Neural progenitor cell (in vitro differentiated cells): ENCODE data around the gene TCTA. TPM values are rescaled to one million over a fixed set of nuclear protein-coding genes. Genes with fewer than 3 reads are reported as not detected.

Experiments used
- DNase-seq: peaks from one replicate; pipeline ENCODE4 v3.0.0-alpha.2; 2016; ENCODE audit warnings: low spot score
- H2AFZ ChIP-seq: fragments of 200-600 bp; sonication (generic); replicated peaks from 2 replicates; pipeline ENCODE4 v1.6.1; 2016; ENCODE audit warnings: antibody characterized with exemption
- H3F3A ChIP-seq: fragments of 200-600 bp; sonication (generic); 2 replicates; pipeline ENCODE4 v1.6.1; 2016; ENCODE audit warnings: antibody characterized with exemption, low read depth
- H3K27ac ChIP-seq: fragments of 200-600 bp; sonication (generic); 2 replicates; pipeline ENCODE4 v1.5.1; 2016; ENCODE audit warnings: mild to moderate bottlenecking
- H3K27me3 ChIP-seq: fragments of 200-600 bp; sonication (generic); 2 replicates; pipeline ENCODE4 v1.6.1; 2016; ENCODE audit warnings: mild to moderate bottlenecking, moderate library complexity
- H3K36me3 ChIP-seq: fragments of 200-600 bp; sonication (generic); 2 replicates; pipeline ENCODE4 v1.5.1; 2016
- H3K4me1 ChIP-seq: fragments of 200-600 bp; sonication (generic); 2 replicates; pipeline ENCODE4 v1.6.1; 2016; ENCODE audit warnings: mixed run types
- H3K4me2 ChIP-seq: fragments of 200-600 bp; sonication (generic); 2 replicates; pipeline ENCODE4 v1.6.1; 2016
- H3K4me3 ChIP-seq: fragments of 200-600 bp; sonication (generic); 2 replicates; pipeline ENCODE4 v1.5.1; 2016
- H3K79me2 ChIP-seq: fragments of 200-600 bp; sonication (generic); 2 replicates; pipeline ENCODE4 v1.6.1; 2016; ENCODE audit warnings: low read depth
- H3K9ac ChIP-seq: fragments of 200-600 bp; sonication (generic); 2 replicates; pipeline ENCODE4 v1.6.1; 2016
- H3K9me3 ChIP-seq: fragments of 200-600 bp; sonication (generic); 2 replicates; pipeline ENCODE4 v1.5.1; 2016; ENCODE audit warnings: low read depth
- H4K20me1 ChIP-seq: fragments of 200-600 bp; sonication (generic); 2 replicates; pipeline ENCODE4 v1.6.1; 2016; ENCODE audit warnings: low read depth
- H3K27ac Mint-ChIP-seq: 3 replicates; pipeline ENCODE4 v1.8.0; 2021; ENCODE audit warnings: mixed read lengths
- H3K27me3 Mint-ChIP-seq: 2 replicates; pipeline ENCODE4 v1.8.0; 2022; ENCODE audit warnings: low read depth, mild to moderate bottlenecking, inconsistent platforms, moderate library complexity, mixed read lengths; ENCODE audit not compliant: insufficient read depth
- H3K36me3 Mint-ChIP-seq: 3 replicates; pipeline ENCODE4 v1.8.0; 2021; ENCODE audit warnings: mixed read lengths
- H3K4me1 Mint-ChIP-seq: 3 replicates; pipeline ENCODE4 v1.8.0; 2021; ENCODE audit warnings: mixed read lengths
- H3K4me3 Mint-ChIP-seq: 3 replicates; pipeline ENCODE4 v1.8.0; 2021; ENCODE audit warnings: mild to moderate bottlenecking, moderate library complexity, mixed read lengths
- H3K9me3 Mint-ChIP-seq: 3 replicates; pipeline ENCODE4 v1.8.0; 2020; ENCODE audit warnings: mixed read lengths
- EZH2 ChIP-seq: fragments of 200-600 bp; sonication (generic); IDR thresholded peaks from 2 replicates; pipeline ENCODE4 v1.6.1; 2017; ENCODE audit warnings: antibody characterized with exemption, mild to moderate bottlenecking, moderate library complexity
- EZH2phosphoT487 ChIP-seq: fragments of 200-600 bp; sonication (generic); IDR thresholded peaks from 2 replicates; pipeline ENCODE4 v1.6.1; 2017; ENCODE audit warnings: antibody characterized with exemption
- total RNA-seq: library from RNA; depleted of rRNA; stranded (reverse); fragments of >200 nt; gene quantifications from 2 replicates; pipeline ENCODE4 v1.2.3, GENCODE V29; 2015; ENCODE audit warnings: low replicate concordance
- TF ChIP-seq, protein P1 (sequence below): fragments of 200-600 bp; sonication (generic); IDR thresholded peaks from 2 replicates; pipeline ENCODE4 v1.5.1; 2017; ENCODE audit warnings: antibody characterized with exemption, mild to moderate bottlenecking

TCTA gene
- total RNA-seq, 1 donor from 2014 or later = 1.4 TPM

DNA sequence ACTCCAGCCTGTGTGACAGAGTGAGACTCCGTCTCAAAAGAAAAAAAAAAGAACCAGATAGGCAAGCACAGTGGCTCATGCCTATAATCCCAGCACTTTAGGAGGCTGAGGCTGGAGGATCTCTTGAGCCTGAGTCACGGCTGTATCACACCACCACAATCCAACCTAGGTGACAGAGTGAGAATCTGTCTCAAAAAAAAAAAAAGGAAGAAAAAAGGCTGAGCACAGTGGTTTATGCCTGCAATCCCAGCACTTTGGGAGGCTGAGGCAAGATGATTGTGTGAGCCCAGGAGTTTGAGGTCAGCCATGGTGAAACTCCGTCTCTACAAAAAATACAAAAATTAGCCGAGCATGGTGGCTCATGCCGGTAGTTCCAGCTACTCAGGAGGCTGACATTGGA lies 22.5 kb downstream of the TCTA start:
- H3K36me3 Mint-ChIP-seq = no peaks in the 10 kb centered on the region
- Histone ChIP-seq H3K4me3 (no peak overlapping the region), H3K9me3 (no peaks in the 10 kb centered on the region), H3K4me1 (no peaks in the 10 kb centered on the region), H2AFZ (no peak overlapping the region), H3K27me3 (no peaks in the 10 kb centered on the region), H3K79me2 (no peaks in the 10 kb centered on the region), H3K9ac (no peak overlapping the region), H4K20me1 (no peaks in the 10 kb centered on the region), H3F3A (peaks cover 9% of the 10 kb centered on the region), H3K4me2 (no peak overlapping the region), H3K27ac (no peak overlapping the region), H3K36me3 (no peaks in the 10 kb centered on the region)
- H3K9me3 Mint-ChIP-seq = no peaks in the 10 kb centered on the region
- peaks cover 4% of the 10 kb centered on the region for H3K27me3 Mint-ChIP-seq
- H3K4me3 Mint-ChIP-seq = no peak overlapping the region
- H3K4me1 Mint-ChIP-seq = peaks cover 2% of the 10 kb centered on the region
- TF ChIP-seq, protein P1, sequence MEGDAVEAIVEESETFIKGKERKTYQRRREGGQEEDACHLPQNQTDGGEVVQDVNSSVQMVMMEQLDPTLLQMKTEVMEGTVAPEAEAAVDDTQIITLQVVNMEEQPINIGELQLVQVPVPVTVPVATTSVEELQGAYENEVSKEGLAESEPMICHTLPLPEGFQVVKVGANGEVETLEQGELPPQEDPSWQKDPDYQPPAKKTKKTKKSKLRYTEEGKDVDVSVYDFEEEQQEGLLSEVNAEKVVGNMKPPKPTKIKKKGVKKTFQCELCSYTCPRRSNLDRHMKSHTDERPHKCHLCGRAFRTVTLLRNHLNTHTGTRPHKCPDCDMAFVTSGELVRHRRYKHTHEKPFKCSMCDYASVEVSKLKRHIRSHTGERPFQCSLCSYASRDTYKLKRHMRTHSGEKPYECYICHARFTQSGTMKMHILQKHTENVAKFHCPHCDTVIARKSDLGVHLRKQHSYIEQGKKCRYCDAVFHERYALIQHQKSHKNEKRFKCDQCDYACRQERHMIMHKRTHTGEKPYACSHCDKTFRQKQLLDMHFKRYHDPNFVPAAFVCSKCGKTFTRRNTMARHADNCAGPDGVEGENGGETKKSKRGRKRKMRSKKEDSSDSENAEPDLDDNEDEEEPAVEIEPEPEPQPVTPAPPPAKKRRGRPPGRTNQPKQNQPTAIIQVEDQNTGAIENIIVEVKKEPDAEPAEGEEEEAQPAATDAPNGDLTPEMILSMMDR = no peak
- TF ChIP-seq EZH2phosphoT487 (no peak), EZH2 (no peak)
- no peak overlapping the region for H3K27ac Mint-ChIP-seq
- DNase-seq = no peak

DNA sequence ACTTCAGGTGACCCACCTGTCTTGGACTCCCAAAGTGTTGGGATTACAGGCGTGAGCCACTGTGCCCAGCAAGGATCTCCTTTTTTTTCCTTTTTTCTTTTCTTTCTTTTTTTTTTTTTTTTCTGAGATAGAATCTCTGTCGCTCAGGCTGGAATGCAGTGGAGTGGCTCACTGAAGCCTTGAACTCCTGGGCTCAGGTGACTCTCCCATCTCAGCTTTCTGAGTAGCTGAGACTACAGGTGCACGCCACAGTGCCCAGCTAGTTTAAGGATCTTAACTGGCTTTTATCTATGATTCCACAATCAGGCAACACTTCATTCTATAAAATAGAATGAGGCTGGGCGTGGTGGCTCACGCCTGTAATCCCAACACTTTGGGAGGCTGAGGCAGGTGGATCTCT lies 33.2 kb downstream of the TCTA start:
- no peak for TF ChIP-seq EZH2phosphoT487
- no peak for TF ChIP-seq EZH2
- TF ChIP-seq, protein P1 = no peak
- no peak overlapping the region for H3K4me3 Mint-ChIP-seq
- H3K27me3 Mint-ChIP-seq = peaks cover 2% of the 10 kb centered on the region

DNA sequence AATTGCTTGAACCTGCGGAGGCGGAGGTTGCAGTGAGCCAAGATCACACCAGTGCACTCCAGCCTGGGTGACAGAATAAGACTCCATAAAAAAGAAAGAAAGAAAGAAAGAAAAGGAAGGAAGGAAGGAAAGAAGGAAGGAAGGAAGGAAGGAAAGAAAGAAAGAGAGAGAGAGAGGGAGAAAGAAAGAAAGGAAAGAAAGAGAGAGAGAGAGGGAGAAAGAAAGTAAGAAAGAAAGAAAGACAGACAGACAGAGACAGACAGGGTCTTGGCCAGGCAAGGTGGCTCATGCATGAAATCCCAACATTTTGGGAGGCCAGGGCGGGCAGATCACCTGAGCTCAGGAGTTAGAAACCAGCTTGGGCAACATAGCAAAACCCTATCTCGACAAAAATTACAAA lies 41.4 kb downstream of the TCTA start:
- H3K27me3 ChIP-seq = no peaks in the 10 kb centered on the region
- no peak overlapping the region for H3K4me3 ChIP-seq
- peaks cover 5% of the 10 kb centered on the region for H3F3A ChIP-seq
- no peak overlapping the region for H3K4me2 ChIP-seq
- TF ChIP-seq EZH2 (no peak), EZH2phosphoT487 (no peak)
- TF ChIP-seq, protein P1 = no peak
- Mint-ChIP-seq H3K4me3 (no peak overlapping the region), H3K27me3 (peaks cover 7% of the 10 kb centered on the region), H3K27ac (no peak overlapping the region), H3K36me3 (no peaks in the 10 kb centered on the region), H3K9me3 (no peaks in the 10 kb centered on the region), H3K4me1 (peaks cover 18% of the 10 kb centered on the region)
- DNase-seq = no peak
- H3K79me2 ChIP-seq = no peaks in the 10 kb centered on the region
- no peak overlapping the region for H3K27ac ChIP-seq
- H4K20me1 ChIP-seq = no peaks in the 10 kb centered on the region
- H3K9me3 ChIP-seq = no peaks in the 10 kb centered on the region
- H3K36me3 ChIP-seq = no peaks in the 10 kb centered on the region
- no peak overlapping the region for H3K9ac ChIP-seq
- H2AFZ ChIP-seq = no peak overlapping the region
- H3K4me1 ChIP-seq = peaks cover 12% of the 10 kb centered on the region

More for the DNA sequence above, 33.2 kb downstream of the TCTA start:
- no peaks in the 10 kb centered on the region for H3K36me3 ChIP-seq
- H3K4me1 ChIP-seq = no peaks in the 10 kb centered on the region
- H3K27ac ChIP-seq = no peak overlapping the region
- Mint-ChIP-seq H3K27ac (no peak overlapping the region), H3K9me3 (no peaks in the 10 kb centered on the region), H3K36me3 (no peaks in the 10 kb centered on the region), H3K4me1 (peaks cover 3% of the 10 kb centered on the region)
- no peak overlapping the region for H2AFZ ChIP-seq
- no peaks in the 10 kb centered on the region for H3K9me3 ChIP-seq
- H4K20me1 ChIP-seq = no peaks in the 10 kb centered on the region
- H3K79me2 ChIP-seq = no peaks in the 10 kb centered on the region
- no peak overlapping the region for H3K4me2 ChIP-seq
- H3F3A ChIP-seq = no peaks in the 10 kb centered on the region
- H3K9ac ChIP-seq = no peak overlapping the region
- no peak for DNase-seq
- H3K4me3 ChIP-seq = no peak overlapping the region
- no peaks in the 10 kb centered on the region for H3K27me3 ChIP-seq

DNA sequence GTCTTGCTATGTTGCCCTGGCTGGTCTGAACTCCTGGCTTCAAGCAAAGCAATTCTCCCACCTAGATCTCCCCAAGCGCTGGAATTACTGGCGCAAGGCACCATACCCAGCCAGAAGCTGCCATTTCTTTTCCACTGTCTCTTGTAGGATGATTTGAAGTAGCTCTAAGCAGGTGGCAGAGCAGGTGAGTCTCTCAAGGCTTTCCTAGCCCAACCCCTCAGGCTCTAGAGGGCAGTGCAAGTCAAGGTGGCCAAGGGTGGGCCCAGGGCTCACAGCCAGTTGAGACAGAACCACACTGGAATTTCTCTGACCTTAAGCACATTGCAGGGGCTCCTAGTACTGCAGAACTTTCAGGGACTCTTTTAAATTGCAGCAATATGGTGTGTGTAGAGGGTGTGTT lies 42.2 kb downstream of the TCTA start:
- no peaks in the 10 kb centered on the region for H3K36me3 Mint-ChIP-seq

More for the DNA sequence above, 42.2 kb downstream of the TCTA start:
- H4K20me1 ChIP-seq = no peaks in the 10 kb centered on the region
- H3K79me2 ChIP-seq = no peaks in the 10 kb centered on the region
- H3K27me3 ChIP-seq = no peaks in the 10 kb centered on the region
- H3K4me2 ChIP-seq = no peak overlapping the region
- H3K4me1 ChIP-seq = peaks cover 20% of the 10 kb centered on the region
- Mint-ChIP-seq H3K4me3 (no peak overlapping the region), H3K27me3 (peaks cover 9% of the 10 kb centered on the region), H3K4me1 (peaks cover 24% of the 10 kb centered on the region), H3K9me3 (no peaks in the 10 kb centered on the region), H3K27ac (no peak overlapping the region)
- no peaks in the 10 kb centered on the region for H3K36me3 ChIP-seq
- no peak overlapping the region for H3K27ac ChIP-seq
- peaks cover 9% of the 10 kb centered on the region for H3F3A ChIP-seq
- H3K9me3 ChIP-seq = no peaks in the 10 kb centered on the region
- TF ChIP-seq, protein P1 = peak; percentile 48
- no peak for TF ChIP-seq EZH2
- peak overlapping the region; percentile 45 for H2AFZ ChIP-seq
- DNase-seq = peak; percentile 59
- H3K9ac ChIP-seq = no peak overlapping the region
- no peak overlapping the region for H3K4me3 ChIP-seq
